ENCODE measurements around the gene CD96.
A peak's percentile ranks its signal among the peaks of the same experiment; 100 is the strongest.

The CD96 gene

GRCh38 chr3:111676211-111677006 is 134.4 kb downstream of the CD96 start:
- peak; percentile 8 for DNase-seq

DNA sequence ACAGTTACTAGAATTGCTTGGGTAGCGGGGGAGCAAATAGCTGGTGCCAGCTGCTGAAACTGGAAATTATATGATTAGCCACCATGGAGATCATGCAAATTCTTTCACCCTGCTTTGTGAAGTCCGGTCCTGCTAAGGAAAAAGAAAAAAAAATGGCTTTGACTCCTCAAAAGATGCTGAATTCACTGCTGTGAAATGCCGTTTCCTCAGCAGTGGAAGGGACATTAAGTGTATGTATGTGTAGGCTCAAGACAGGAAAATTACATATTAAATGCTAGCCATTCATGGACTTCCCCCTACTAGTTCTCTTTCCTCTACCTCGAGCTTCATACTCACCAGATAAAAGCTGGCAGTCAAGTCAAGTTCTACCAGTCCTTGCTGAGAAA is 135.0 kb downstream of the CD96 start:
- DNase-seq: no peak

GRCh38 chr3:111681661-111682426 is 139.8 kb downstream of the CD96 start:
- no peak for DNase-seq

DNA sequence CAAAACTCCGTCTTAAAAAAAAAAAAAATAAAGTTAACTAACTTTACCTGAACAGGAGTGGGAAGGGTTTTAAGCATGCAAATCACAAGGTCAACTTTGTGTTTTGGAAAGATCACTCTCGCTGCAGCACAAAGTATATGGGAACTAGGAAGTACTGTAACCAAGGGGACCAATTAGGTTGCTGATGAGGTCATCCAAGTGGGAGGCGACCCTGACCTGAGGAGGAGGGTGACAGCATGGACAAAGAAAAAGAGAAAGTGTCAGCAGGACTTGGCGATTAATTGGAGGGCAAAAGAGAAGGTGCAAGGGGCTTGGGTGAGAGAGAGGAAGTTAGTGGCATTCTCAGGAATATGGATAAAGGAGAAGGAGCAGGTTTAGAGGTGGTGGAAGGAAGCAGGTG is 142.6 kb downstream of the CD96 start:
- no peak for DNase-seq

DNA sequence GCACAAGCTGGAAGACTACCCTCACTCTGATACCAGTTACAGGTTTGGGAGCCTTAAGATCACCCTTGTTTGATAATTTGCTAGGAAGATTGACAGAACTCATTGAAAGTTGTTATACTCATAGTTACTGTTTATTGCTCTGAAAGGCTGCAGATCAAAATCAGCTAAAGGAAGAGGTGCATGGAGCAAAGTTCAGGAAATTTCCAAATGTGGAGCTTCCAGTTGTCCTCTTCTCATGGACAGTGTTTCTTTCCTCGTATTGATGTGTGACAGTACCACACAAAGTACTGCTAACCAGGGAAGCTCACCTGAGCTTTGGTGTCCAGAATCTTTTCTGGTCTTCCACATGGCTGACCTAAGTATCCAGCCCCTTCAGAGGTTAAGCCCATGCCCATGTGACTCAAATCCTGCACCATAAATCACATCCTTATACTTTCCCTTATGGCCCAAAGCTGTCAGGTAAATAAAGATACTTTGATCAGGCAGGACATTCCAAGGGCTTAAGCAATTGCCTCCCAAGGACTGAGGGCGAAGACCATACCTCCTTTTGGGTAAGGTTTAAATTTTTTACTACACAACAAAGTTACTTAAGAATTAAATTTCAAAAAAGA is 146.3 kb downstream of the CD96 start:
- DNase-seq: no peak

DNA sequence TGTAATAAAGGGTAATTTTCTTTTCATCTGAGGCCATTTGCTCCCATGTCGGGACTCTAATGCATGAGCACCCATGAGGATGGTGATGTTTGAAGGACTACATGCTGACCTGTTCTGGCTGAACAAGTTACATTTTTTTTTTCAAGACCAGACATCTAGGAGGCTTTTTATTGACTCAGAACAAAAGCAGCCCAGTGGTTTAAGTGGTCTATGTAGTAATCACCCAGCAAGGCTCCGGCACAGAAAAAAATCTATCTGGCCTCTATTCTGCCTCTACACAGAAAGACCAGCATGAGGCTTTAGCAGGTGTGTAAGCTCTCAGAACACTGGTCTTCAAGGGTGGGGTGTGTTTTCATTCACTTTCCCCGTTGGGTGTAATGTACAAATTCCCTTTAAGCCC is 148.2 kb downstream of the CD96 start:
- DNase-seq: no peak

GRCh38 chr3:111691293-111691909 is 149.4 kb downstream of the CD96 start:
- no peak for DNase-seq

DNA sequence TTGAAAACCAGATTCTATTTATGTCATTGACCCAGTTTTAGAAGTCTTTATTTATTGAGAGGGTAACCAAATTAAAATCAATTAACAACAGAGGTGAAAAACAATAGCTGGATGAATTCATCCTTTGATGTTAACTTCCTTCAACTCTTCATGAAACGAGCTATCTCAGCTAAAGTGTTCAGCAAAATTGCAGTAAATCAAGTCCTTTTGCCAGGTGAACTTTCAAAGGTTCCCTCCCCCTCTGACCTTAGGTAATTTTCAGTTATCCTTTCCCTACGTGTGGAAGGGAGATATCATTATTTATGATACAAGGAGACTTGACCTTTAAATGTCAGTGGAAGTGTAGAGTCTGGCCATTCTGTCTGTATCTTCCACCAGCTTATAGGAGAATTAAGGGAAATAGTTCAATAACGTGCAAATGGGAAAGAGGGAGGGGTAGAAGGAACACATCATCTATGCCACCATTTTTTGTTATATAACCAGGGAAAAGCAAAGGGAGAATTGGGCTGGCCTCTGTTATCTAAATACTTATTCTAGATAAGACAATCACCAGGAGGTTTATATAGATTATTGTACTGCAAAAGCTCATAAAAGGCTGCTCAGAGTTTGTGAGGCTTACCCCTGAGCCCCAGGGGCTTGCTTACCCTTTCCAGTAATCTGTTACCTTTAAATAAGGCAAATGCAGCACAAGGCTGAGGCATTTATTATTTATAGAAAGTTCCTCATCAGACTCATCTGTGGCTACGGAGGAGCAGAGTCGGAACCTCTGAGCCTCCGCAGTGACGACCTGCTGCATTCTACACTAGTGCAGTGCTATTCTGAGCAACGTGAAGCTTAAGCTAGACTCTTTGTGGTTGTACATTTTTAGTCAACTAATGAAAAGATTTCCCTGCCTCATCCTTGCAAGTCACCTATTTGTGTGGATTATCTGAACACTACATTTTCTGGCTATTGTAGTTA is 150.9 kb downstream of the CD96 start:
- no peak for DNase-seq

DNA sequence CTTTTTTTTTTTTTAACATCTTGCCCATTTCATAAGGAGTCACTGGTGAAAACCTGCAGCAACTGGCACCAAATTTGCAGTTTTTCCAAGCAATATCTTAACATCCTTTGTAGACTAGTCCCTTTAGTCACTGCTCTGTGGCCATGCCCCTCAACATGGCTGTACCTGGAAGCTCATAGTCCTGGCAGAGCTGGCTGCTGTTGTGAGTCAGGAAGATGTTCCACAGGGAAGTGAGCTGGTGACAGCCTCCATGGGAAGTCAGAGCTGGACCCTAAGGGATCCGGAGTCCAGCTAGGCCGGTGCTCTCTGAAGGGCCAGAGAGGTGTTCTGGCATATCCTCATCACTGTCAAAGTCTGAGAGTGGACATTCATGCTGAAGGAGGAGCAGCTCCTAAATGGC is 152.5 kb downstream of the CD96 start:
- DNase-seq: no peak

DNA sequence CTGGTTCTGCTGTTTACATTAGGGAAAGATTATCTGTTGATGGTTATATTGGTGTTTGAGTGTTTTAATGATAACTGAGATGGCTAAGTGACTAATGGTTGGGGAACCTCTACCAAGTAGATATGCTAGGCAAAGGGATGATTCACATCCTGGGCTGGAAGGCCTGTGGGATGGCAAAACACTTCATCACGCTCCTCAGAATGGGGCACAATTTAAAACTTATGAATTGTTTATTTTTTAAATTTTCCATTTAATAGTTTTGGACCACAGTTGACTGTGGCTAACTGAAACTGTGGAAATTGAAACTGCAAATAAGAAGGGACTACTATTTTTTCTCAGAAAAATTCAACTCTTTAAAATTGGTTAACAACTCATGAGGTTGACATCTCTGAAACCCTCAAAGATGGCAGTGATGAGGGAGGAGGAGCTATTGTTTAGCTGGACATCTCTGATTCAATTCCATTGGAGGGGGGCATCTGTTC is 153.7 kb downstream of the CD96 start:
- DNase-seq: no peak

DNA sequence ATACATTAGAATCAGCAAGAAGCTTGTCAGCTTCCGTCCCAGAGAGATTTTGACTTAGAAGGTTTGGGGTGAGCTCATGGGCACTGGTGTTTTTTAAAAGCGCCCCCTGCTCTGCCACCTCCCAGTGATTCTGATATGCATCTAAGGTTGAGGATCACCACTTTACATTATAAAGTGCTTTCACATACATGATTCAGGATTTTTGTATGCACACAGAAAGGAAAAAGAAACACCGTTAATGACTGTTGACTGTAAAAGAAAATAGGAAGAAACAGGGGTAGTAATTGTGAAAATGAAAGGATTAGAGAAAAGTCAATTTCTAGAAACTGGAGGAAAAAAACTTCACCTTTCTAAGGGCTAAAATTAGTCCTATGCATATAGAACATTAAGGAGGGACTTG is 158.1 kb downstream of the CD96 start:
- no peak for DNase-seq

DNA sequence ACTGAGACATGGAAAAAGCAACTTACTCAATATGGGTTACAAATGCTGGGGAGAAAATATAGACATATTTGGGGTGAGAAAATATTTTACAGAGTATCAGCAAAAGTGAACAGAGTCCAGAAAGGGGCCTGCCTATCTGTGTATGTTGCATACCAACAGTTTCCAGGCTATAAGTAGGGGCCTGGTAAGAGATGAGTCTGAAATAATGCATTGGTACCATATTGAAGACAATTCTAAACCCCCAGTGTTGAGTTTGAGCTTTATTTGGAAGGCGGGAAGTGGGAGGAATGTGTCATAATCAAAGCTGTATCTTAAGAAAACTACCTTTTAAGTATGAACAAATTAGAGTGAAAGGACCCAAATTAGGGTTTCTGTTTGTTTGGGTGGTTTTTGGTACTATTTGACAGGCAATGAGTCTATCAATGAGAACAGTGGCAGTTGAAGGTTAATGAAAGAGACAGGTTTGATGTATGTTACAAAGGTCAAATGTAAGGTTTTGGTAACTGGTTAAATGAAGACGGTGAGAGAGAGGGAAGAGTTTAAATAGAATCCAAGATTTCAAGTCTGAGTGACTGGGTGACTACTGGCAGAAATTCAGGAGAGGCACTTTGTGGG is 159.4 kb downstream of the CD96 start:
- DNase-seq: no peak

Data from right kidney (tissue), 1 donor.